Astrocyte of the spinal cord (primary cell): Measurements from ENCODE around the gene C1QTNF2.

ENCODE experiments used
- DNase-seq: peaks from one replicate; pipeline ENCODE4 v3.0.0; 2011; ENCODE audit warnings: low read depth, low spot score
- H3K4me3 ChIP-seq: 2 replicates; pipeline ENCODE4 v1.5.1; 2011; ENCODE audit warnings: low read depth, mild to moderate bottlenecking, low read length, moderate library complexity
- CTCF ChIP-seq: IDR thresholded peaks from 2 replicates; pipeline ENCODE4 v1.5.1; 2012; ENCODE audit warnings: low read depth, mild to moderate bottlenecking, low read length, inconsistent platforms
- in situ Hi-C: cut with HindIII; loops from 2 replicates; pipeline ENCODE4 v1.10.0; 2017; ENCODE audit warnings: low sequenced_read_pairs

The C1QTNF2 gene

GRCh38 chr5:160375701-160376100 lies 5.3 kb upstream of the C1QTNF2 start:
- TF ChIP-seq CTCF: no peak
- DNase-seq: no peak
- H3K4me3 ChIP-seq: no peak overlapping the region
- in situ Hi-C loops: no loop called here

- in situ Hi-C loops: no loop called here
- peak; percentile 15 for DNase-seq
- no peak overlapping the region for H3K4me3 ChIP-seq
- TF ChIP-seq CTCF: no peak
These were observed 4.7 kb upstream of the C1QTNF2 start for GRCh38 chr5:160375166-160375565.

DNA sequence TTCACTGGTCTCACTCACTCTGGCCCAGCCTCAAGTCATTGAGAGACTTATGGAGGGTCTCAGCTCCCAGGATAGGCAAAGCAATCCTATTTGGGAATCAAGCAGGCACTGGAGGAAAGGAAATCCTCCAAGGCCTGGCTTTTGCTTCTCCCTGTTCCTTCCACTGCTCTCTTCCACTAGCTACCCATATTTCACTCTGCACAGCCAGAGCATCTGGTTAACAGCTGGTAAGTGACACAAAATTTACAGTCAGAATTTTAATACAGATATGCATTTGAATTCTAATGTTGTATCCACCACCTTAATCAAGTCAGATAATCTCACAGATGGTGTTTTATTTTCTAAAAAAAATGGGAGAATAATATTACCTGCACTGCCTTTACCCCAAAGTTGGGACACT lies 868 bp upstream of the C1QTNF2 start:
- H3K4me3 ChIP-seq: no peak overlapping the region
- no peak for TF ChIP-seq CTCF
- no peak for DNase-seq
- in situ Hi-C loops: no loop called here

GRCh38 chr5:160370713-160371034 lies 248 bp upstream of the C1QTNF2 start:
- DNase-seq: no peak
- peak overlapping the region; percentile 53 for H3K4me3 ChIP-seq
- TF ChIP-seq CTCF: no peak
- in situ Hi-C loops: no loop called here

DNA sequence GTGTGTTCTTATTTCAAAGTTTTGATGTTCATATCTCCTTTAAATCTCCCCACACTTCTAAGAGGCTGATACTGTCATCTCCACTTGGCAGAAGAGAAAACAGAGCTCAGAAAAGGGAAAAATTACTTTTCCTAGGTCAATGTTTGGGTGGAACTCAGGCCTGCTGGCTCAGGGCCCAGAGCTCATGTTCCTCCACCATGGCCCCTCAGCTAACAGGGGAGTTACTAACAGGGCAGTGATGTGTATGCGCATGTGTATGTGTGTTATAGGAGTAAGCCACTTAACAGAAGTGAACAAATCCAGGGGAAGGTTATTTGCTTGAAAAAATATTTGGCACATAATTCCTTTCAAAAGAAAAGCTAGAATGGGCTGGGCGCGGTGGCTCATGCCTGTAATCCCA lies 2.5 kb downstream of the C1QTNF2 start:
- TF ChIP-seq CTCF: no peak
- DNase-seq: no peak
- in situ Hi-C loops: no loop called here
- H3K4me3 ChIP-seq: no peak overlapping the region

- DNase-seq: no peak
- in situ Hi-C loops: no loop called here
- no peak for TF ChIP-seq CTCF
- H3K4me3 ChIP-seq: no peak overlapping the region
These were observed 3.2 kb downstream of the C1QTNF2 start for GRCh38 chr5:160367261-160367660.

DNA sequence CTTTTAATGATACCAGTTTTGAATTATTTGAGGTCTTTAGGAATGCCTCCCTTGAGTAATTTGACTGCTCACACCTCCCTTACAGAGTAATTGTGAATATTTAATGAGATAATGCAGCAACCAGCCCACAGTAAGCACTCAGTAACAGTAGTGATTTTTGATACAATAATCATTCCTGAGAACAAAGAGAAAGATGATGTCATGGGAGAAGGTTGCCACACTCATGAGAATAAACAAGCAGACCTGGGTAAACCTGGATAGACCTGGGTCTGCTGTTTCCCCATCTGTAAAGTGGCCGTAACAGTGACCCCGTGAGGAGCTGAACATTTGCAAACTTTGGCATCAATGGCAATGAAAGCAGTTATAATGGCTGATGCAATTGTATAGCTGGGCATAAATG lies 4.2 kb downstream of the C1QTNF2 start:
- in situ Hi-C loops: no loop called here
- no peak for TF ChIP-seq CTCF
- H3K4me3 ChIP-seq: no peak overlapping the region
- no peak for DNase-seq
